H4 (cell line): Measurements from ENCODE around the gene ITK. TPM values are rescaled to one million over a fixed set of nuclear protein-coding genes. Genes with fewer than 3 reads are reported as not detected.
A peak's percentile ranks its signal among the peaks of the same experiment; 100 is the strongest.
"Not testable (repeated sequence)": the region's sequence is repeated elsewhere in the genome, so short reads cannot be mapped to it uniquely, and the experiment has no call there.

Experiments
- DNase-seq: peaks from one replicate; pipeline ENCODE4 v3.0.0-alpha.2; 2015; ENCODE audit warnings: low spot score
- total RNA-seq: library from RNA; depleted of rRNA; stranded (reverse); fragments of >200 nt; shearing (Covaris generic); gene quantifications from 2 replicates; pipeline ENCODE4 v1.2.3, GENCODE V29; 2014

The ITK gene
- total RNA-seq, 1 experiment from 2014 or later = 0.02 TPM

GRCh38 chr5:157210652-157211051 lies 30.0 kb downstream of the ITK start:
- DNase-seq = not testable (repeated sequence)

GRCh38 chr5:157212307-157212706 lies 31.7 kb downstream of the ITK start:
- no peak for DNase-seq

- DNase-seq = no peak
These were observed 33.0 kb downstream of the ITK start for GRCh38 chr5:157213527-157214243.

- DNase-seq = no peak
These were observed 33.8 kb downstream of the ITK start for GRCh38 chr5:157214415-157214814.

- DNase-seq = no peak
These were observed 34.3 kb downstream of the ITK start for GRCh38 chr5:157214861-157215513.

GRCh38 chr5:157215514-157216167 lies 35.0 kb downstream of the ITK start:
- no peak for DNase-seq

- no peak for DNase-seq
These were observed 35.9 kb downstream of the ITK start for GRCh38 chr5:157216391-157217142.

GRCh38 chr5:157217289-157218024 lies 36.8 kb downstream of the ITK start:
- no peak for DNase-seq

GRCh38 chr5:157219491-157220271 lies 39.0 kb downstream of the ITK start:
- no peak for DNase-seq

- no peak for DNase-seq
These were observed 41.3 kb downstream of the ITK start for GRCh38 chr5:157221959-157222358.

GRCh38 chr5:157222506-157223230 lies 42.0 kb downstream of the ITK start:
- DNase-seq = peak; percentile 51

GRCh38 chr5:157225469-157226422 lies 45.1 kb downstream of the ITK start:
- DNase-seq = no peak

GRCh38 chr5:157230610-157231009 lies 50.0 kb downstream of the ITK start:
- DNase-seq = no peak

GRCh38 chr5:157232706-157233105 lies 52.1 kb downstream of the ITK start:
- no peak for DNase-seq

- no peak for DNase-seq
These were observed 52.9 kb downstream of the ITK start for GRCh38 chr5:157233515-157233914.

- no peak for DNase-seq
These were observed 55.8 kb downstream of the ITK start for GRCh38 chr5:157236423-157236822.

- no peak for DNase-seq
These were observed 60.8 kb downstream of the ITK start for GRCh38 chr5:157241483-157241882.

GRCh38 chr5:157244704-157245103 lies 64.1 kb downstream of the ITK start:
- DNase-seq = not testable (repeated sequence)

- peak; percentile 21 for DNase-seq
These were observed 64.8 kb downstream of the ITK start for GRCh38 chr5:157245476-157245875.
